GM19372 (cell line): ENCODE data around the gene RBM45.
A peak's percentile ranks its signal among the peaks of the same experiment; 100 is the strongest.
"Not testable (repeated sequence)": the region's sequence is repeated elsewhere in the genome, so short reads cannot be mapped to it uniquely, and the experiment has no call there.

Experiments used
- ATAC-seq: cut with Tn5 transposase; IDR thresholded peaks from one replicate; pipeline ENCODE4 v1.9.1; 2021; ENCODE audit warnings: mild to moderate bottlenecking, low read depth, moderate library complexity; ENCODE audit not compliant: unreplicated experiment

RBM45 gene

GRCh38 chr2:178112202-178113152, at the start of gene RBM45:
Gene RBM45, plus strand, starts transcription at chr2:178112437. Its CDS starts 110 bp downstream, at chr2:178112547.
- ATAC-seq = peak; percentile 89

- no peak for ATAC-seq
Observed at GRCh38 chr2:178066324-178066723, 45.9 kb upstream of the RBM45 start.

- ATAC-seq = no peak
Observed at GRCh38 chr2:178066890-178067669, 45.2 kb upstream of the RBM45 start.

GRCh38 chr2:178068823-178069454, 43.3 kb upstream of the RBM45 start:
- ATAC-seq = no peak

- ATAC-seq = no peak
Observed at GRCh38 chr2:178069551-178069950, 42.7 kb upstream of the RBM45 start.

- ATAC-seq = no peak
Observed at GRCh38 chr2:178070824-178071223, 41.4 kb upstream of the RBM45 start.

- no peak for ATAC-seq
Observed at GRCh38 chr2:178072000-178072382, 40.2 kb upstream of the RBM45 start.

GRCh38 chr2:178072383-178073301, 39.6 kb upstream of the RBM45 start, which contains the start of gene PDE11A:
Gene PDE11A, minus strand, starts transcription at chr2:178072777. Its CDS starts 340 bp downstream, at chr2:178072437.
- peak; percentile 70 for ATAC-seq

GRCh38 chr2:178074123-178075005, 37.9 kb upstream of the RBM45 start:
- ATAC-seq = no peak

GRCh38 chr2:178075006-178075326, 37.3 kb upstream of the RBM45 start:
- ATAC-seq = no peak

- ATAC-seq = no peak
Observed at GRCh38 chr2:178076130-178076529, 36.1 kb upstream of the RBM45 start.

GRCh38 chr2:178079279-178079678, 33.0 kb upstream of the RBM45 start:
- ATAC-seq = not testable (repeated sequence)

- ATAC-seq = no peak
Observed at GRCh38 chr2:178082408-178083045, 29.7 kb upstream of the RBM45 start.

- ATAC-seq = no peak
Observed at GRCh38 chr2:178084273-178084672, 28.0 kb upstream of the RBM45 start.

GRCh38 chr2:178088774-178089270, 23.4 kb upstream of the RBM45 start:
- ATAC-seq = no peak

GRCh38 chr2:178093471-178093870, 18.8 kb upstream of the RBM45 start:
- no peak for ATAC-seq

- ATAC-seq = no peak
Observed at GRCh38 chr2:178101321-178102079, 10.7 kb upstream of the RBM45 start.

- no peak for ATAC-seq
Observed at GRCh38 chr2:178105566-178105965, 6.7 kb upstream of the RBM45 start.
